CD4-positive, alpha-beta T cell treated with Interleukin-4 for 4 hours (primary cell): ENCODE measurements around the gene ITPK1.
A peak's percentile ranks its signal among the peaks of the same experiment; 100 is the strongest.

Experiments
- DNase-seq: peaks from one replicate; pipeline ENCODE4 v3.0.0-alpha.2; 2020

ITPK1 gene

DNA sequence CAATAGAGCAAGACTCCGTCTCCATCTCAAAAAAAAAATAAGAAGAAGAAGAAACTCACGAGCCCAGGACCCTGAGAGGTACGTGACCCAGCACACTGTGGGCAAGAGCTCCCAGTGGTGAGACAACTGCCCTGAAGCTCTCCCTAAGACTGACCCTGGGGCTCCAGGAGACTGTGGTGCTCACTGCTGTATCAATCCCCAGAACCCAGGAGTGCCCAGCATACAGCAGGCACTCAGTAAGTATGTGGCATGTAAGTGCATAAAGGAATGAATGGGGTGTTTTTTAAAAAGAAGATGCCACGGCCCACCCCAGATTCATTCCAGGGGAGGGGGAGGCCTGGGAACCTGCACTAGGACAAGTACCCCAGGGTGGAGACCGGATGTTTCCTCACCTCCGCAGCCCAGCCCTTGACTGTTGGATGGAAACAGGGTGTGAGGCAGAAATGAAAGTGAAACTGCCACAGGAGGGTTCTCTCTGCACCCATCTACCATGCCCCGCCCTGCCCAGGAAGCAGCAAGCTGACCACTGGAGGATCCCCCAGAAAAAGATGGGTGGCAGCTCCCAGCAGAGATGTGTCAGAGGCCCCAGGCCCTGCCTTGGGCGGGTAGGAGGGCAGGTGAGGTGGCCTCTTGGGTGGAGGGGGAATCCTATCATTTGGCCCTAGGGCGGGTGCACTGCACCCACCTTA is 12.2 kb downstream of the ITPK1 start:
- peak; percentile 80 for DNase-seq

DNA sequence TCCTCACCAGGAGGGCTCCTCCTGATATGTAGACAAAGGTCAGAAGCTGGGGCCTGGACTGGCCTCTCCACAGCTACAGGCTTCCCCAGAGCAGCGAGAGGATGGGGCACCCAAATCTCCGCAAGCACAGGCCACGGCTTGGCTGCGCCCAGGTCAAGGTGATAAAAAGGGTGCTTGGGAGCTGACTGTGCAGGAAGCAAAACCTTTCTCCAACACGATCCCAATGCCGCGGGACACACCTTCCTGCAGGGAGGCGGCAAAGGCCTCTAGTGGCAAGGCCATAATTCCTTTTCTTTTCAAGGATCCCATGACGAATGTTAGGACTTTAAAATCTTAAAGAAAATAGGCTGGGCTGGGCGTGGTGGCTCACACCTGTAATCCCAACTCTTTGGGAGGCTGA is 13.6 kb downstream of the ITPK1 start:
- no peak for DNase-seq

DNA sequence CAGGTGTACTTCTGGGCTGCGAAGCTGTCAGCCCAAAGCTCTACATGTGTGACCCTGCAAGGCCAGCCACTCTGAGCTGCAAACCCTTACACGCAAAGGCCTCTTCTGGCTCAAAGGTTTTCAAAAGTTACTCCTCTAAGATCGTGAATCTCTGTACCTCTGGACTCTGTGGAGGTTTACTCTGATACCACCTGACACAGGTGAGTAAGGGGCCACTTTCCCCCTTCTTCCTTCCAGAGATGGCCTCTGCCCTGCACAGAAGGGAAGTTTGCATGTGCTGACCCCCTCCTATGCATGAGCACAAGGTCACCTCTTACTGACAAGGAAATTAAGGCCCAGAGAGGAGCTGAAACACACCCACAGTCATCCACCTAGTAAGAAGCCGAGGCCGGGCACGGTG is 14.5 kb downstream of the ITPK1 start:
- no peak for DNase-seq

DNA sequence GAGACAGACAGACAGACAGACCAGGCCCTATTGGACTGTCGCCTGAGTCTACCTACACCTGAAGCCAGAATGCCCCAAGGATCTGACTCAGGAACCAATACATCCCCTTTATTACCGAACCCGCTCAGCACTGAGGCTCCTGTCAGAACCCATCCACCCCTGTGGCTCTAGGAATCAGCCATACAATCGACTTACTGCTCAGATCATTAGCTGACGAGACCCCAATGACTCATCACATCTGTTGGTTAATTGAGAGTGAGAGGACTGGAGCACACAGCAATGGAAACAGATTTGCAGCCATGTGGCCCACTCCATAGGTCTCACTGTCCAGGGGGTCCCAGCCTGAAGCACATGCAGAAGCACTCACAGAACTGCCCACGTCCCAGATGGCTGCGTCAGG is 15.2 kb downstream of the ITPK1 start:
- no peak for DNase-seq

DNA sequence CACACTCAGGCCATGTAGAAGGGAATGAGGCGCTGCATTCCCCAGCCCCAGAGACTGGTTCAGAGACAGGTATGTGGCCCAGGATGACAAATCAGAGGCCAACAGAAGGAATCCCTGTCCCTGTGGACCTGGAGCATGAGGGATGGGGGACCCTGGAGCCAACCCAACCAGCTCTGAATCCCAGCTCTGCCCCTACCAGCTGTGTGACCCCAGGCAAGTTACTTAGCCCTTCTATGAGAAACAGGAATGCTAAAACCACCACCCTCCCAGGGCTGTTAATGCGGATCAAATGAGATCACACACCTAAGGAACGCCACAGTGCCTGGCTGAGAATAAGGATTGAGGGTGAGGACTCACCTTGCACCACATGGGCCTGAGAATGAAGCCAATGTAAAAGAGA is 15.6 kb downstream of the ITPK1 start:
- DNase-seq: no peak

DNA sequence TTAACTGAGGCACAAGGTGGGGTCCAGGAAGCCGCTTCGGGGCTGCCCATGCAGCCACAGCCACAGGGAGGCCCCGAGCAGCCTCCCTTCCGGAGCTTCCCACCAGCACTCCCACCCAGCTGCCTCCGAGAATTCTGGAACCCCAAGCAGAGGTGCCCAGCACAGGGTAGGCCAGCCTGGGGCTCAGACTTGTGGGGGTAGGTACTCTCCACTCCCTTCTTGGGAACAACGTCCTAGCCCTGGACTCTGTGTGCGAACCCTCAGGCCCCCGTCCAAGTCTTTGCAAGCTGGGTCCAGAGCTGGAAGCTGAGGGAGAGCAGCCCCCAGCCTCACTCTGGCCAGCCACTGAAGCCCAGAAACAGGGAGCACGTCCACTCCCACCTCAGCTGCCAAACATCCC is 16.1 kb downstream of the ITPK1 start:
- DNase-seq: no peak

DNA sequence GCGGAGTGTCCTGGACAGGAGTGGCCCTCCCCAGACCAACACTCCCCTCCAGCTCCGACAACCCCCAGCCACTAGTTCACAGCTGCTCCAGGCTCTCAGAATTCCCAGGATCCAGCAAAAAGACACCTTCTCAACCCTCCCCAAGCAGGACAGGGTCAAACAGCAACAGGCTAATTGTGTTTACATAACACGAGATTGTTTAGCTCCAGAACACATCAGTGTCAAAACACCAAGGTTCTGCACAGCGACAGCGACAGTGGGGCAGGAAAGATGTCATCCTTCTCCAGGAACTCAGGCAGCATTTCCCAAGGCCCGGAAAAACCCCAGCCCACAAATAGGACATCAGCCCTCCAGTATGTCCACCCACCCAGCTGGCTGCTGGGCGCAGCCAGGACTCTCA is 16.5 kb downstream of the ITPK1 start:
- no peak for DNase-seq

DNA sequence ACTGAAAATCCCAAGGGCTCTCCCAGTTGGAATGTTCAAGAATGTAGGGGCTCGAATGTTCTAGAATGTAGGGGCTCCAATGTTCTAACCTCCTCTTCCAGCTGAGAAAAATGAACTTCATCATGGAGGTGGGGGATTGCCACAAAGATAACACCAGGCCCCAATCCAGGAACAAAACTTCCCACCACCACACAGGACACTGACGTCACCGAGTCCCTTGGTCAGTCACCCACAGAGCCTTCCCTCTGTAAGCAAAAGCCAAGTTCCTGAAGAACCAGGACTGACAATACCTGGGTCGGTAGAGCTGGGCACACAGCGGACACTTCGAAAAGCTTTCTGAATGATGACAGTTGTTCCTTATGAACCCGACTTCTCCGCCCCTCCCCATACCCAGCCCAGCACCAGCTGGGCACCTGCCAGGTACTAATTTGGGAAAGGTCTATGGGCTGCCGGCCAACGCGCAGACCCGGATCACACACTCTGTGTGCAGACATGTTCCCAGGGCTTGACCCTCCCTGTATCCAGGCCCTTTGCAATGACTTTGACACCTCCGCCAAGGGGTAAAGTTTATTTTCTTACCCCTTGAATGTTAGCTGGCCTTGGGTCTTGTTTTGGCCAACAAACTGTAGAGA is 18.9 kb downstream of the ITPK1 start:
- no peak for DNase-seq

DNA sequence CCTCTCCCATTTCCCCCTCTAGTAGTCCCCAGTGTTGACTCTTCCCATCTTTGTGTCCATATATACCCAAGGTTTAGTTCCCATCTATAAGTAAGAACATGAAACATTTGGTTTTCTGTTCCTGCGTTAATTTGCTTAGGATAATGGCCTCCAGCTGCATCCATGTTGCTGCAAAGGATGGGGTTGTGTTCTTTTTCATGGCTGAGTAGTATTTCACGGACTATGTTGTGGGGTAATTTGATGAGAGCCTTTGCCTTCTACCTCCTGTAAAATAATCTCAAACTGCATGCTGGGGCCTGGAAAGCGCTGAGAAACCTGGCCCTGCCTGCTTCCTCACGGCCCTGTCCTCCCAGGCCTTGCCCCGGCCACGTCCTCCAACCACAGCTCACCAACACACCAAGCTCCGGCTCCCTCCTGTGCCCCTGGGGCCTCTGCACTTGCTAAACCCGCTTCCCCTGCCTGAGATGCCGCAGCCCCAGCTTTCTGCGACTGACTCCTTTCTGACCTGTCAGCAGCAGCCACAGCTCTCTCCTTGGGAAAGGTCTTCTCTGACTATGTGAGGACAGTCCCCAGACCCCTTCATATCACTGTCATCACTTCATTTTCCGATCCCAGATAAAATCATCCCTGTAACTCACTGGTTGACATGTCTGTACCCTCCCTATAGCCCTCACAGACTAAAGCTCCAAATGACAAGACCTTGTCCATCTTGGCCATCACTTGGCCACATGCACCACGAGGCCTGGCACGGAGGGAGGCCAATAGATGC is 19.8 kb downstream of the ITPK1 start:
- DNase-seq: no peak

DNA sequence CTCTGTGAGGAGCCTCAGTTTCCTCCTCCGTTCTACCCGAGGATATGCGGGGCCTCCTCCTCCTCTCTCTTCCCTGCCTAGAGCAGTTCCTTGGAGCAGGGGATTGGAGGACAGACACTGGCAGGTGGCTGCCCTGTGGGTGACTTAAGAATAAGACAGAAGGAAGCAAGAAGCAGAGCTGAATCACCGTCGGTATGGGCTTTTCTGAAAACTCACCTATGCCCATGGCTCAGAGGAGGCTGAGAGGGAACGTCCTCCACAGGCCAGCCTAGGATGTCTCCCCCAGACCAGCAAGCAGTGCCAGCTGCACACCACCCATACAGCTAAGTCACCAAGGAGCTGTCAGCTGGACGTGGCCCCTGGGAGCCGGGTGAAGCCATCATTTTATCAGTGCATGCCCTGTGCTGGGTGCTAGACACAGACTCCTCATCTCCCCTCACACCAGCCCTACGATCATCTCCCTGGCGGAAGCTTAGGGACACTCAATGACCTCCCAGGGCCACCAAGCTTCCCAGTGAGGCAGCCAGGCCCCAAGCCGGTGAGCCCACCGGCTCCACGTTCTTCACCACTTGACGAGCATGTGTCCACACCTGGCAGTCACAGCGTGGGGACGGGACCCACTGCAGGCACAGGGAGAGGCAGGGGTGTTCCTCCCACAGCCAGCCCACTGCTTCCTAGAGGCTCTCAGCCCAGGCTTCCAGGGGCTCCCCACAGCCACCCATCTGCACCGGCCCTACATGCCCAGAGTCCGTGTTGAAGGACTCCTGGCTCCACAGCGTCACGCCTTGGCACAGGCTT is 21.4 kb downstream of the ITPK1 start:
- no peak for DNase-seq

DNA sequence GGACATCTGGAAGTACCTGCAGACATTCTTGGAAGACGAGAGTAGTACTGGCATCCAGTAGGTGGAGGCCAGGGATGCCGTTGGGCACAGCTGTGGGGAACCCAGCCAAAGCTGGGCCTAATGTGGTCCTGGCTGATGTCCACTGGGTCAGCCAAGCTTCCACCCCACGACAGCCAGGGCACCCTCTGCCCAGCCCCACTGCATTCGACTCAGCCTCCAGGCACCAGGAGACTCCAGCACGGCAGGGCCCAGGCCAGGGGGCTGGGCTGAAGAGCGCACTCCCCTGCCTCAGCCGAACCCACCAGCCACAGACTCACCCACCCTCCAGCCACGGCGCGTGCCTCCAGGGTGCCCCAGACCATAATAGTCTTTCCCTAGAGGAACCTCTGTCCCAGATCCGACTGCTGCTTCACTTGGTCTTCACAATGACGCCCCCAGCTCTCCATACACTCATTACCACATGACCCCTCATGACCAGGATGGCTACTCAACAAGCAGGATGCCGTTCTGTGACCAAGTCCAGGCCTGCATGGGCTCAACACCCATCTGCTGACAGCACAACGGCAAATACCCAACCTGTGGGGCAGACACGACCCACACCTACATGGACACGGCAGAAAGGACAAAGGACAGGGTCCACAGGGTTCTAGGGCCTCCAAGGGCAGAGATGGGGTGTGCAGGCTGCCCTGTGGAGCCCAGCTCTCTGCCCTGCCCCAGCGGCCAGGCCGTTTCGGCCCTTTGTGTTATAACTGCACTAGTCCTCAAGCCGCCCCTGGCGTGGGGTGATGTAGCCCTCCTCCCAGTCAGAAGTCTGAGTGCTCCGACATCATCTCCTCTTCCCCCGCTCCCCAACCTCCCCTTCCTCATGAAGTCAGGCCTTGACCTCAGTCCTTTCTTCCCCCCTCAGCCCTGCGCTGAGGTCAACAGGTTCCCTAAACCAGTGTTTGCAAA is 22.8 kb downstream of the ITPK1 start:
- no peak for DNase-seq

DNA sequence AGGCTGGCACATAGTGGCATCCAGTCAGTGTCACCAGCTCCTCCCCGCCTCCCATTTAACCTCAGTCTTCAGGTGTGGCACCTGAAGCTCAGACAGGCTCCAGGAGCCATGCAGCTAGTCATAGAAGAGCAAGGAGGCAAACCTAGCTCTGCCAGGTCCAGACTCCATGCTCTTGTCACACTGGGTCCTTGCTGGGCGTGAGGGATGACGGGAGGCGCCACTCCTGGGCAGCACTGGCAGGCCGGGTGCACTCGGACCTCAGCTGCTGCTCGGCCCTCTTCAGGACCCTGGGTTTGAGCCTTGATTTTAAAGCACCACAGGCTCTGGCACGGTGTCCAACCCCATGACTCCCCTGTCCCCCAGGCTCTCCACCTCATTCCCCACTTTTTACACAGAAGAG is 24.1 kb downstream of the ITPK1 start:
- DNase-seq: no peak

DNA sequence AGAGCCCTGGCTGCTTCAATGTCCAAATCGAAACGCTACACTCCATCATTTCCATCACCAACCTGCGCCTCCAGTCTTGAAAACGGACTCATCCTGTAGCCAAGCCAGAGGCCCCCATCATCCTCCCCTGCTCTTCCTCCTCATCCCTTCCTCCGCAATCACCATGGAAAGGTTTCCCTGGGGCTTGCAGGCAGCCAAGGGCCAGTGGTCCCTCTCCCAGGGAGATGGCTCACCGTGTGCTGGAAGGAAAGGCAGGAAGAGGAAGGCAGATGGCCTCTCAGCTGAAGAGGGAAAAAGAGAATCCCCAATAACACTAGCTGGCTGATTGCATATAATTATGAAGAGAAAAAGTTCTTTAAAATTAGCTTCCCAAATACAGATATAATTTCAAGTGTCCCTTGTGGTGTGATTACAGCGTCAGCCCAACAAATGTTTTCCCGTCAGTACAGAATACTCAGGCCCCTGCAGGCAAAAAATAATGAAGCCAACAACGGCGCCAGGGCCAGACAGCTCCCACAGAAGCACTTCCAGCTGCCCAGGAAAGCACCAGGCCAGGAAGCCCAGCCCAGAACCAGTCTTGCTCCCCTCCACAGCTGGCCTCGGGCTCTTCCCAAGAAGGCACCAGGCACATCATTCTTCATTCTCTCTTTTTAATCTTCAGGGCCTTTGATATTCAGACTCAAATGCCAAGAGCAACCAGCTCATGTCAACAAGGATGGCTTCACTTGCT is 24.7 kb downstream of the ITPK1 start:
- no peak for DNase-seq

DNA sequence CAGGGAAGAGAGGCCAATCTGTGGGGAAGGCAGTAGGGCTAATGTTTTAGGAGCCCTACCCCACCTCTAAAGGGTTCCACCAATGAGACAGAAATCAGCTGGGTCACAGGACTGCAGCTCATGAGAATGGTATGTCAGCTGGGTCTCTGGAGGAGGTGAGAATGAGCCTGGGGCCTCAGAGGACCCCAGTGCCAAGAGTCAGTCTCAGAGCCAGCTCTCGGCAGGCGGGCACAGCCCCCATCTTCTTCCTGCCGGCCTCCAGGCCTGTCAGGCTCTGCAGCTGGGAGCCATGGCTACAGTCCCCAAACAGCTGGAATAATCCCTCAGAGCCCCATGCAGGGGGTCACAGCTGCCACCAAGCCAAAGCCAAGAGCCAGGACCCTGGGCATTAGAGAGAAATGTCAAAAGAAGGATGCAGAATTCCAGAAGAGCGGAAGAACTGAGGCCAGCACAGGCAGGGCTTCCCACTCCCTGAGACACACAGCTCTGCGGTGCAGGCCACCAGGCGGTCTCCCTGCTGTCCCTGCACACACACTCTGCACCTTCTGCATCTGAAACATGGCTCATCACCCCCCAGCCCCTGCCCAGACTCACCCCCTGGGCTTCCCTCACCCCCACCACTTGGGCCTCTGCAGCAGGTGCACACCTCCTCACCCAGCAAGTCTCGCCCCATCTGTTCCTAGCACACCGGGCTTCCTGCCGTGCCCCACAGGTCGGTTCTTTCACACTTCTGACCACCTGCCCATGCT is 26.0 kb downstream of the ITPK1 start:
- no peak for DNase-seq

DNA sequence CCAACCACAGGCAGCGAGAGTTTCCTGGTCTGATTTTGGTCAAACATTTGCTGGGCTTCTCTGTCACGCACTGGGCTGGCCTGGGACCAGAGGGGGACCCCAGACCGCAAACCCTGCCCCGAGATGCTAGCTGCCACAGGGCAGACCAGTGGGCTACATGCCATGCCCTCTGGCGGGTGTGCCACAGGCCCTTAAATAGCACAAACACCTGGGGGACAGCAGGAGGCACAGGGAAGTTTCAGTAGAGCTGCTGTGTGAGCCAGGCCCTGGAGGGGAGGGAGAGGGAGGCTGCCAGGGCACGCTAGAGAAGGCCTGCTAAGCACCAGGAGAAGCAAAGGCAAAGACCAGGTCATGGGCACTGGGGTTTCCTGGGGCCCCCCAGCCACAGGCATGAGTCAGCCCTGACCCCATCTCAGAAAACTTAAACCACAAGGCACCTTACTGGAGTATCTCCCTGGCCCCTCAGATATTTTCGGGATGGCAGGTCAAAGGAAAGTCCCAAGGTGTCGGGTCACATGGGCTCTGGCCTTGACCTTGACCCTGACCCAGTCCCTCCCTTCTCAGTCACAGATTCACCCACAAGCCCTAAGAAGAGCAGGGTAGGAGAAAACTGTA is 29.2 kb downstream of the ITPK1 start:
- no peak for DNase-seq

DNA sequence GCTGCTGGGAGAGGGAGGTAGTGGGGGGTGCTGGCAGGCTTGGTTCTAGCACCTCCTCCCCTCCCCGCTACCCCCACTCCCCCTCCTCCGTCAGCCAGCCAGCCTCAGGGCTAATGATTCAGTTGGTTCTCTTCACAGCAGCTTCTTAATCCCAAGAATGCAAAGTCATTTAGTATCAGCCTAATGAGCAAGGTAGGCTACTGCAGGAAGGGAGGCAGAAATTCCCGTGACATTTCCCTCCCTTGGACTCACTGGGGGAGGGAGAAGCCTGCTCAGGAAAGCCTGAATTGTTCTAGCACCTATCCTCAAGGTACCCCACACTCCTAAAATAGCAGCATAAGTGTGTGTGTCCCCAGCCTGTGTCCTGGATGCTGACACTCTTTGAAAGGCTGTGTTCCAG is 29.8 kb downstream of the ITPK1 start:
- no peak for DNase-seq

DNA sequence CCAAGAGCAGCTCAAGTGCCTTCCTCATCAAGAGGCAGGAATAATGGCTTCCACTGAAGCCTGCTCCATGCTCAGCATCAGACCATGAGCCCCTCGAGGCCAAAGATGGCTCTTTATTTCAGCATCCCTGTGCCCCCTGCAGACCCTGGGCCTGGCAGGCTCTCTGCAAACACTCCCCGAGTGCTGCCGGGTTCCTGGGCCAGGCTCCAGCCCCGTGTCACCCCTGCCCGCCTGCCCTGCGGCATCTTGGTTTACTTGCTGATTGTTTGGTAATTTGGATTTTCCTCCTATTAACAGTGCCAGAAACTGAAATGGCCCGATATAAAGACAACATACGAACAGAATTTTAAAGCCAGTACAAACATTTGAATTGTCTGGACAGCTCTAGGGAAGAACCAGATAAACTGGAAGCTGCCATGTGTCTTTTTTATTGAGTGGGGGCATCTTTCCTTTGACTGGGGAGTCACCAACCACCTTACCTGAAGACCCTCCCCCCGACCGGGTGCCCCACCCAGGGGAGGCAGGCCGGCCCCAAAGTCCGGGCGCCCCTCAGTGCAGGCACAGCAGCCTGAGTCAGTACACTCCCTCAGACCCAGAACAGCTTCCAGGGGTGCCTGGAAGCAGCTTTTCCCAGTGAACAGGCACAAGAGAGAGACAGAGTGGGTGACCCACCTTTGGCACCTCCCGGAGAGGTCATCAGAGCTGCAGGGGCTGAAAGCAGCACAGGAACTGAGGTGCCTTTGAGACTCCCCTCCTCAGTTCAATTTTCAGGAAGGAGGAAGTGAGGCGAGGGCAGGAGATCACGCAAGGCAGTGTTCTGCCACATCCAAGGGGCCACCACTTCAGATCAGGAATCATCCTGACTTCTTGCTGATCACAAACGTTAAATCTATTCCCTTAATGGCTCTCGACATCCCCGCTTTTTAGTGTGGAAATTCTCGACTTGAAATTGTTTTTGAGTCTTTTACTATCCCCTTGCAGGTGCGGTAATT is 30.6 kb downstream of the ITPK1 start:
- DNase-seq: no peak

DNA sequence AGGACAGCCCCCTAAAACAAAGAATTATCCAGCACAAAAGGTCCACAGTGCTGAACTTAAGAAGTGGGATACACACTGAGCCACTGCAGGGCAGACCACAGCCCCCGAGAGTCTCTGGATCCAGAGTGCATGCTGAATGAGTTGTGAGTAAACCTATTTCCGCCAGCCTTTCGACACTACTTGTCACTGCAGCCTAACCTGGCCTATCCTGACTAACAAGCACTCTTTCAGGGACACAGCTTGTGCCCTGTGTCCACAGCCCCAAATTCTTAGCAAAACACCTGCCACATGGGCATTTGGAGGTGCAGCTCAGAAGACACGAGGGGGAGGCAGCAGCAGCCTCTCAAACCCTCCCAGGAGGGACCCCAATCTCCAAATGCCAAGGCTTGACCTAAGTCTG is 31.3 kb downstream of the ITPK1 start:
- no peak for DNase-seq

DNA sequence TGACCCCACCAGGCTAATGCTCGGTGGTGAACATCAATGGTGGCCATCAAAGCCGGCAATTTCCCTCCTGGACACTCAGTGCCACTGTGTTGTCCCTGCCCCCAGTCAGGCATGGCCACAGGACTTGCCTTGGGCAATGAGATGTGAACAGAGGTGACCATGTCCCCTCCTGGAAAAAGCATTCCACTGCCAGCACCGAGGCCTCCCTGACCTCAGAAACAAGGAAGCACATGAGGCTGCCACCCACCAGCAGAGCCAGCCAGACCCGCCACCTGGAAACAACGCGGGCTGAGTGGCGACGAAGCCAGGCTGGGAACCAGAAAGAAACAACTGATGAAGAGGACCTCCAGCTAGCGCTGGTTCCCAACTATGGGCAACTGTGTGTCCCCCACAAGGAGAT is 31.8 kb downstream of the ITPK1 start:
- no peak for DNase-seq
